ENCODE measurements around the gene RBM33. TPM values are rescaled to one million over a fixed set of nuclear protein-coding genes. Genes with fewer than 3 reads are reported as not detected.

RBM33 gene
- total and polyA plus RNA-seq, 7 donors: 11.6 to 49.3 (median 40.4) TPM

GRCh38 chr7:155713384-155713783 lies 68.9 kb downstream of the RBM33 start:
- H3K4me1 ChIP-seq: no peaks in the 10 kb centered on the region
- peaks cover 9 to 74% of the 10 kb centered on the region in 2 donors for H3K36me3 ChIP-seq (ENCODE audit: insufficient read depth in 1 of 2, low read depth in 1 of 2)
- intact Hi-C loops (cut with DNase I): no loop called here
- TF ChIP-seq CTCF (IDR thresholded peaks at IDR 0.05): no peak
- H3K27me3 ChIP-seq (ENCODE audit: insufficient read depth in 3 of 3, low read length in 2 of 3): no peaks in the 10 kb centered on the region
- ATAC-seq (peak in 3 of 4 donors; percentile 48 to 67 (median 57)), DNase-seq (peak in 1 of 2 donors; percentile 38)
- no peaks in the 10 kb centered on the region for H3K9me3 ChIP-seq
- H3K4me3 ChIP-seq: no peak overlapping the region
- WGBS, 3 donors: 53 to 62% (median 60%) methylated on average over 7 to 10 of the region's 10 CpGs
- H3K27ac ChIP-seq: no peak overlapping the region

- H3K27ac ChIP-seq: no peak overlapping the region
- no peak overlapping the region for H3K4me3 ChIP-seq
- TF ChIP-seq CTCF (IDR thresholded peaks at IDR 0.05): no peak
- H3K9me3 ChIP-seq: no peaks in the 10 kb centered on the region
- DNase-seq (no peak), ATAC-seq (peak in 2 of 4 donors; percentile 17 to 24)
- H3K27me3 ChIP-seq (ENCODE audit: insufficient read depth in 3 of 3, low read length in 2 of 3): no peaks in the 10 kb centered on the region
- intact Hi-C loops (cut with DNase I): no loop called here
- H3K4me1 ChIP-seq: no peaks in the 10 kb centered on the region
- 84 to 94% (median 87%) methylated on average over 6 of the region's 6 CpGs for WGBS, 3 donors
- H3K36me3 ChIP-seq (ENCODE audit: insufficient read depth in 1 of 2, low read depth in 1 of 2): peaks cover 5 to 72% of the 10 kb centered on the region in 2 donors
Measured at GRCh38 chr7:155714702-155715101, 70.2 kb downstream of the RBM33 start.

GRCh38 chr7:155715111-155715805 lies 70.8 kb downstream of the RBM33 start:
- peak in 1 of 4 donors; percentile 19 for ATAC-seq
- Histone ChIP-seq H3K9me3 (no peaks in the 10 kb centered on the region), H3K27me3 (ENCODE audit: insufficient read depth in 3 of 3, low read length in 2 of 3) (no peaks in the 10 kb centered on the region), H3K36me3 (ENCODE audit: insufficient read depth in 1 of 2, low read depth in 1 of 2) (peaks cover 5 to 70% of the 10 kb centered on the region in 2 donors), H3K4me1 (no peaks in the 10 kb centered on the region), H3K27ac (no peak overlapping the region), H3K4me3 (no peak overlapping the region)
- 81 to 93% (median 85%) methylated on average over 11 of the region's 11 CpGs for WGBS, 3 donors
- intact Hi-C loops (cut with DNase I): no loop called here
- TF ChIP-seq CTCF (IDR thresholded peaks at IDR 0.05): no peak
- no peak for DNase-seq

- Histone ChIP-seq H3K9me3 (no peaks in the 10 kb centered on the region), H3K36me3 (ENCODE audit: insufficient read depth in 1 of 2, low read depth in 1 of 2) (peaks cover 0 to 51% of the 10 kb centered on the region in 2 donors), H3K27me3 (ENCODE audit: insufficient read depth in 3 of 3, low read length in 2 of 3) (no peaks in the 10 kb centered on the region), H3K4me1 (no peaks in the 10 kb centered on the region), H3K27ac (no peak overlapping the region), H3K4me3 (no peak overlapping the region)
- intact Hi-C loops (cut with DNase I): no loop called here
- DNase-seq: no peak
- WGBS, 3 donors: 89 to 92% (median 90%) methylated on average over 12 of the region's 12 CpGs
- no peak for ATAC-seq
- TF ChIP-seq CTCF (IDR thresholded peaks at IDR 0.05): no peak
Measured at GRCh38 chr7:155717010-155717744, 72.7 kb downstream of the RBM33 start.
